Astrocyte of the spinal cord (primary cell): ENCODE measurements around the gene VEZT.
"Not testable (repeated sequence)": the region's sequence is repeated elsewhere in the genome, so short reads cannot be mapped to it uniquely, and the experiment has no call there.

Source experiments
- DNase-seq: peaks from one replicate; pipeline ENCODE4 v3.0.0; 2011; ENCODE audit warnings: low read depth, low spot score
- H3K4me3 ChIP-seq: 2 replicates; pipeline ENCODE4 v1.5.1; 2011; ENCODE audit warnings: low read depth, mild to moderate bottlenecking, low read length, moderate library complexity
- in situ Hi-C: cut with HindIII; loops from 2 replicates; pipeline ENCODE4 v1.10.0; 2017; ENCODE audit warnings: low sequenced_read_pairs
- TF ChIP-seq, protein P1 (sequence below): IDR thresholded peaks from 2 replicates; pipeline ENCODE4 v1.5.1; 2012; ENCODE audit warnings: low read depth, mild to moderate bottlenecking, low read length, inconsistent platforms

The VEZT gene

DNA sequence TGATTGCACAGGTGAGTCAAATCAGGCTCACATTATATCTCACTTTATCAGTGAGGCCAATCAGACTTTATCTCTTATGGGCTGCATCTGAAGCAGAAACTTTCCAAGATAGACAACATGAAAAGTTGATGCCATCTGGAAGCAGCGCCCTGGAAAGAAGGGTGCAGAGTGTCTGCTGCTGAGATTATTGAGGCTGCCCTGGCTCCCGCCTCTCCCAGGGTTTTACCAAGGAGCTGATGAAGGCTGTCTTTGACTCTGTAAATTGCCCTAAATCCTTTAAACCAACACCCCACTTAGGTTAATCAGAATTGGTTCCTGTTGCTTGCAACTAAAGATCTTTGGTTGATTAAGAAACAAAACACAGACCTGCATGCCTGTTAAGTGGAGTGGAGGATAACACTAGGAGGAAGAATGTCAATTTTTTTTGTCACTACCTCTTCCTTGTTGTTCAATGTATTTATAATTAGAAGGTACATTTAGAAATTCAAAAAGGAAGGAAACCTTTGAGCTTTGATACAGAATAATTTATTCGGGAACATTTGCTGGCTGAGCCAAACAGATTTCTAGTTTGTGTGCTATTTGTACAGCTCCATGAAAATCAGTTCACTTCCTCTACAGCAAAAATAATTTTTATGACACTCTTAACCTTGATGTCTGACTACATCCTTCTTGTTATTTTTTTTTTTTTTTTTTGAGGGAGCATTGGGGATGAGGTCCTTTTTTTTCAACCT, 104.1 kb downstream of the VEZT start:
- TF ChIP-seq, protein P1, sequence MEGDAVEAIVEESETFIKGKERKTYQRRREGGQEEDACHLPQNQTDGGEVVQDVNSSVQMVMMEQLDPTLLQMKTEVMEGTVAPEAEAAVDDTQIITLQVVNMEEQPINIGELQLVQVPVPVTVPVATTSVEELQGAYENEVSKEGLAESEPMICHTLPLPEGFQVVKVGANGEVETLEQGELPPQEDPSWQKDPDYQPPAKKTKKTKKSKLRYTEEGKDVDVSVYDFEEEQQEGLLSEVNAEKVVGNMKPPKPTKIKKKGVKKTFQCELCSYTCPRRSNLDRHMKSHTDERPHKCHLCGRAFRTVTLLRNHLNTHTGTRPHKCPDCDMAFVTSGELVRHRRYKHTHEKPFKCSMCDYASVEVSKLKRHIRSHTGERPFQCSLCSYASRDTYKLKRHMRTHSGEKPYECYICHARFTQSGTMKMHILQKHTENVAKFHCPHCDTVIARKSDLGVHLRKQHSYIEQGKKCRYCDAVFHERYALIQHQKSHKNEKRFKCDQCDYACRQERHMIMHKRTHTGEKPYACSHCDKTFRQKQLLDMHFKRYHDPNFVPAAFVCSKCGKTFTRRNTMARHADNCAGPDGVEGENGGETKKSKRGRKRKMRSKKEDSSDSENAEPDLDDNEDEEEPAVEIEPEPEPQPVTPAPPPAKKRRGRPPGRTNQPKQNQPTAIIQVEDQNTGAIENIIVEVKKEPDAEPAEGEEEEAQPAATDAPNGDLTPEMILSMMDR, result no peak

GRCh38 chr12:95322326-95322725, 104.7 kb downstream of the VEZT start:
- TF ChIP-seq, protein P1, result no peak
- in situ Hi-C loops, result no loop called here
- no peak overlapping the region for H3K4me3 ChIP-seq
- peak; percentile 58 for DNase-seq

More for the DNA sequence above, 104.1 kb downstream of the VEZT start:
- no peak for DNase-seq
- in situ Hi-C loops, result no loop called here
- no peak overlapping the region for H3K4me3 ChIP-seq

DNA sequence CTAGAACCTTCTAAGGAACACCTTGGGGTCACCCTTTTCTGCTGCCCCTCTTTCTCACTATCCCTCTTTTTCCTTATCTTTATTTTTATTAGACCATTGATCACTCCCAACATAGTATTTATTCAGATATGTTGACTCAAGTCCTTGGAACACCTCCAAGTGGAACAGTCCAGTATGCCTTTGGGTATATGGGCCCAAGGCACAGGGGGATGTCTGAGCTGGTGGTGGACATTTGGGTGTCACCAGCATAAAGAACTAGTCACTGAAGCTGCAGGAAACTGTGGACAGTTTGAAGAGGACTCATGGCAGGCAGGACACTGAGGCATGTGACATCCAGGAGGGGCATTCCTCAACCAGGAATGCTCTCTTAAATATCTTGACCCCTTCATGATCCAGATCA, 105.6 kb downstream of the VEZT start:
- no peak for DNase-seq
- in situ Hi-C loops, result no loop called here

DNA sequence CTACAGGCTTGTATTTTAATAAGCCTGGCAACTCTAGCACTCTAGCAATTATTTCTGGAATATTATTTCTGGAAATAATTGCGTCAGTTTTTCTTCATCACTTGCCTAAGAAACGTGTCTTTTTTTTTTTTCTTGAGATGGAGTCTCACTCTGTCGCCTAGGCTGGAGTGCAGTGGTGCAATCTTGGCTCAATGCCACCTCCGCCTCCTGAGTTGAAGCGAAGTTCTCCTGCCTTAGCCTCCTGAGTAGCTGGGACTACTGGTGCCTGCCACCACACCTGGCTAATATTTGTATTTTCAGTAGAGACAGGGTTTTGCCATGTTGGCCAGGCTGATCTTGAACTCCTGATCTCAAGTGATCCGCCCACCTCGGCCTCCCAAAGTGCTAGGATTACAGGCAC, 106.6 kb downstream of the VEZT start:
- H3K4me3 ChIP-seq, DNase-seq, in situ Hi-C loops: not testable (repeated sequence)

More for the DNA sequence above, 105.6 kb downstream of the VEZT start:
- H3K4me3 ChIP-seq, result no peak overlapping the region
- TF ChIP-seq, protein P1, result no peak

- TF ChIP-seq, protein P1, result no peak
- H3K4me3 ChIP-seq, result no peak overlapping the region
- no peak for DNase-seq
- in situ Hi-C loops, result no loop called here
Observed at GRCh38 chr12:95325501-95325900, 107.9 kb downstream of the VEZT start.

- TF ChIP-seq, protein P1, result no peak
- in situ Hi-C loops, result no loop called here
- H3K4me3 ChIP-seq, result no peak overlapping the region
- no peak for DNase-seq
Observed at GRCh38 chr12:95326445-95326844, 108.8 kb downstream of the VEZT start.

DNA sequence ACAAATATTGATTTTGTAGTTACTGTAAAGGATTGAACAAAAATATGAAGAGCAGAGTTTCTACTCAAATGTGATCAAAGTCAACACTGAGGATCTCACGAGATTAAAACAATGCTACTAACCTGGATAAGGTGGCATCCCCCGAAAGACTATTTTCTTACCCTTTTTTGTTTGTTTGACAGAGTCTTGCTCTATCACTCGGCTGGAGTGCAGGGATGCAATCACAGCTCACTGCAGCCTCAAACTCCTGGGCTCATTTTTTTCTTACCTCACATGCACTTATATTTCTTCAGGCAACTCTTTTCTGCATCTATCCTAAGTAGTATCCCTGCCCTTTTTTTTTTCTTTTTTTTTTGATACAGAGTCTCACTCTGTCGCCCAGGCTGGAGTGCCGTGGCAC, 109.2 kb downstream of the VEZT start:
- no peak for DNase-seq
- TF ChIP-seq, protein P1, result no peak
- no peak overlapping the region for H3K4me3 ChIP-seq
- in situ Hi-C loops, result no loop called here
